WTC11 (cell line): ENCODE data around the gene USP11. TPM values are rescaled to one million over a fixed set of nuclear protein-coding genes. Genes with fewer than 3 reads are reported as not detected.

Experiments
- ATAC-seq: fragments of 200-7000 bp; cut with Tn5 transposase; 2 replicates; pipeline ENCODE4 v1.10.0; 2021; ENCODE audit warnings: mild to moderate bottlenecking, moderate library complexity
- CTCF ChIA-PET: fragments of 300-600 bp; sonication (Branson Sonifier 250); formaldehyde crosslinking; loops from one replicate; lab custom pipeline; 2021; ENCODE audit warnings: antibody characterized with exemption; lab: Charles Lee
- POLR2A ChIA-PET: fragments of 350-600 bp; sonication (Branson Sonifier 250); formaldehyde crosslinking; loops from one replicate; lab custom pipeline; 2021; ENCODE audit warnings: antibody characterized with exemption; lab: Charles Lee
- DNase-seq: peaks from one replicate; pipeline ENCODE4 v3.0.0; 2021; ENCODE audit warnings: low spot score
- H3K27ac Mint-ChIP-seq: 2 replicates; pipeline ENCODE4 v1.8.0; 2021; ENCODE audit warnings: mixed read lengths
- H3K27me3 Mint-ChIP-seq: 2 replicates; pipeline ENCODE4 v1.8.0; 2021; ENCODE audit warnings: low read depth, mild to moderate bottlenecking, moderate library complexity, mixed read lengths
- H3K36me3 Mint-ChIP-seq: 2 replicates; pipeline ENCODE4 v1.8.0; 2021; ENCODE audit warnings: mixed read lengths
- H3K4me1 Mint-ChIP-seq: 2 replicates; pipeline ENCODE4 v1.8.0; 2022; ENCODE audit warnings: mixed read lengths
- H3K4me3 Mint-ChIP-seq: 2 replicates; pipeline ENCODE4 v1.8.0; 2021; ENCODE audit warnings: mild to moderate bottlenecking, moderate library complexity, mixed read lengths
- H3K9me3 Mint-ChIP-seq: 2 replicates; pipeline ENCODE4 v1.8.0; 2021; ENCODE audit warnings: mixed read lengths
- ATF1 ChIP-seq: sonication (generic); formaldehyde crosslinking; IDR thresholded peaks from 2 replicates; pipeline ENCODE4 v1.8.1; 2023; ENCODE audit warnings: mild to moderate bottlenecking, moderate library complexity, missing genetic modification reagents
- ATF2 ChIP-seq: sonication (generic); formaldehyde crosslinking; IDR thresholded peaks from 2 replicates; pipeline ENCODE4 v1.8.1; 2022; ENCODE audit warnings: low read depth, missing genetic modification reagents, borderline replicate concordance
- E2F4 ChIP-seq: sonication (generic); formaldehyde crosslinking; IDR thresholded peaks from 2 replicates; pipeline ENCODE4 v1.8.1; 2022; ENCODE audit warnings: low read depth, mild to moderate bottlenecking, moderate library complexity, missing genetic modification reagents, borderline replicate concordance
- FOXP1 ChIP-seq: sonication (generic); formaldehyde crosslinking; IDR thresholded peaks from 2 replicates; pipeline ENCODE4 v1.8.0; 2022; ENCODE audit warnings: missing genetic modification reagents, mild to moderate bottlenecking, moderate library complexity, borderline replicate concordance
- FOXP4 ChIP-seq: sonication (generic); formaldehyde crosslinking; IDR thresholded peaks from 2 replicates; pipeline ENCODE4 v1.8.0; 2022; ENCODE audit warnings: mild to moderate bottlenecking, missing genetic modification reagents
- MAX ChIP-seq: sonication (generic); formaldehyde crosslinking; IDR thresholded peaks from 2 replicates; pipeline ENCODE4 v1.8.0; 2022; ENCODE audit warnings: mild to moderate bottlenecking, missing genetic modification reagents
- MLX ChIP-seq: sonication (generic); formaldehyde crosslinking; IDR thresholded peaks from 2 replicates; pipeline ENCODE4 v1.8.1; 2023; ENCODE audit warnings: mild to moderate bottlenecking, missing genetic modification reagents, moderate library complexity
- MYBL2 ChIP-seq: sonication (generic); formaldehyde crosslinking; IDR thresholded peaks from 2 replicates; pipeline ENCODE4 v1.8.1; 2023; ENCODE audit warnings: mild to moderate bottlenecking, moderate library complexity, missing genetic modification reagents
- PRRX2 ChIP-seq: fragments of 250-450 bp; sonication (Bioruptor Pico); IDR thresholded peaks from 2 replicates; pipeline ENCODE4 v1.8.0; 2021; ENCODE audit warnings: mild to moderate bottlenecking
- RELA ChIP-seq: sonication (generic); formaldehyde crosslinking; IDR thresholded peaks from 2 replicates; pipeline ENCODE4 v1.8.1; 2022; ENCODE audit warnings: missing genetic modification reagents, mild to moderate bottlenecking, borderline replicate concordance
- TEAD1 ChIP-seq: sonication (generic); formaldehyde crosslinking; IDR thresholded peaks from 2 replicates; pipeline ENCODE4 v1.8.0; 2022; ENCODE audit warnings: mild to moderate bottlenecking, missing genetic modification reagents
- ZBTB43 ChIP-seq: sonication (generic); formaldehyde crosslinking; IDR thresholded peaks from 2 replicates; pipeline ENCODE4 v1.8.1; 2023; ENCODE audit warnings: mild to moderate bottlenecking, missing genetic modification reagents
- ZMAT4 ChIP-seq: fragments of 250-450 bp; sonication (Bioruptor Pico); IDR thresholded peaks from 2 replicates; pipeline ENCODE4 v1.9.0; 2021; ENCODE audit warnings: mild to moderate bottlenecking
- ZNF219 ChIP-seq: sonication (generic); formaldehyde crosslinking; IDR thresholded peaks from 2 replicates; pipeline ENCODE4 v1.8.0; 2023; ENCODE audit warnings: missing genetic modification reagents, mild to moderate bottlenecking, borderline replicate concordance
- ZNF396 ChIP-seq: fragments of 250-450 bp; sonication (Bioruptor Pico); IDR thresholded peaks from 2 replicates; pipeline ENCODE4 v1.8.0; 2021; ENCODE audit warnings: mild to moderate bottlenecking, moderate library complexity, borderline replicate concordance
- ZNF512 ChIP-seq: sonication (generic); formaldehyde crosslinking; IDR thresholded peaks from 2 replicates; pipeline ENCODE4 v1.8.1; 2022; ENCODE audit warnings: missing genetic modification reagents, borderline replicate concordance
- ZSCAN18 ChIP-seq: fragments of 250-450 bp; sonication (Bioruptor Pico); IDR thresholded peaks from 2 replicates; pipeline ENCODE4 v2.1.2; 2022; ENCODE audit warnings: mild to moderate bottlenecking, moderate library complexity
- total RNA-seq: library from RNA; stranded (reverse); gene quantifications from 3 replicates; pipeline ENCODE4 v1.2.3, GENCODE V29; 2021

USP11 gene
- total RNA-seq, 1 experiment from 2014 or later, result 86.8 TPM

- TF ChIP-seq TEAD1 (CRISPR knock-in tag) (no peak), ZNF396 (CRISPR knock-in tag) (no peak), ZBTB43 (CRISPR knock-in tag) (no peak), ATF2 (CRISPR knock-in tag) (no peak), ZMAT4 (no peak), MYBL2 (CRISPR knock-in tag) (no peak), MAX (no peak), RELA (no peak)
Observed at GRCh38 chrX:47198687-47199080, 34.1 kb upstream of the USP11 start (continued).

- ATAC-seq, result no peak
- ChIA-PET CTCF (no interaction called here), POLR2A (interaction anchor here (1.4 kb wide), 1 partner anchor 18 kb away, joined by 4 read pairs; no protein-coding TSS in a partner anchor)
- Mint-ChIP-seq H3K27ac (peak overlapping the region; percentile 68; the same call in 1 of the 2 replicates), H3K27me3 (no peaks in the 10 kb centered on the region), H3K36me3 (peaks cover 57% of the 10 kb centered on the region), H3K4me3 (no peak overlapping the region), H3K9me3 (no peaks in the 10 kb centered on the region), H3K4me1 (peaks cover 46% of the 10 kb centered on the region)
- TF ChIP-seq ZNF219 (CRISPR knock-in tag) (no peak), FOXP1 (CRISPR knock-in tag) (no peak)
- DNase-seq, result no peak
Observed at GRCh38 chrX:47199286-47199685, 33.5 kb upstream of the USP11 start.

- ATAC-seq (no peak), DNase-seq (no peak)
- Mint-ChIP-seq H3K27ac (no peak overlapping the region), H3K27me3 (no peaks in the 10 kb centered on the region), H3K4me3 (no peak overlapping the region), H3K36me3 (peaks cover 66% of the 10 kb centered on the region), H3K4me1 (peaks cover 34% of the 10 kb centered on the region), H3K9me3 (no peaks in the 10 kb centered on the region)
- CTCF ChIA-PET, result interaction anchor here (0.8 kb wide), 1 partner anchor 17 kb away, joined by 3 read pairs; no protein-coding TSS in a partner anchor
- POLR2A ChIA-PET, result interaction anchor here (0.9 to 1.4 kb wide), 2 partner anchors 9 to 17 kb away, joined by 4 read pairs; no protein-coding TSS in a partner anchor
- TF ChIP-seq TEAD1 (CRISPR knock-in tag), result no peak
- TF ChIP-seq ZNF512, result no peak
- no peak for TF ChIP-seq PRRX2 (CRISPR knock-in tag)
- TF ChIP-seq FOXP1 (CRISPR knock-in tag), result no peak
- no peak for TF ChIP-seq ZSCAN18 (CRISPR knock-in tag)
- TF ChIP-seq FOXP4, result no peak
- no peak for TF ChIP-seq E2F4 (CRISPR knock-in tag)
- no peak for TF ChIP-seq ATF1 (CRISPR knock-in tag)
- no peak for TF ChIP-seq MLX (CRISPR knock-in tag)
Observed at GRCh38 chrX:47200385-47201150, 32.2 kb upstream of the USP11 start.
